HEK293 (cell line): Measurements from ENCODE around the gene NUP50.

ENCODE experiments used
- MYNN ChIP-seq: fragments of 450-650 bp; formaldehyde crosslinking; IDR thresholded peaks from 2 replicates; pipeline ENCODE4 v1.5.1; 2016; ENCODE audit warnings: missing biosample characterization, missing genetic modification characterization, borderline replicate concordance
- ZNF544 ChIP-seq: fragments of 450-650 bp; formaldehyde crosslinking; IDR thresholded peaks from 2 replicates; pipeline ENCODE4 v1.5.0; 2017; ENCODE audit warnings: missing biosample characterization, missing genetic modification characterization
- ZNF629 ChIP-seq: fragments of 450-650 bp; formaldehyde crosslinking; IDR thresholded peaks from 2 replicates; pipeline ENCODE4 v1.5.1; 2017; ENCODE audit warnings: missing biosample characterization, missing genetic modification characterization
- ZNF660 ChIP-seq: fragments of 450-650 bp; IDR thresholded peaks from 2 replicates; pipeline ENCODE4 v1.5.1; 2018; ENCODE audit warnings: missing biosample characterization, mild to moderate bottlenecking, missing genetic modification characterization
- ZNF843 ChIP-seq: fragments of 450-650 bp; formaldehyde crosslinking; IDR thresholded peaks from 2 replicates; pipeline ENCODE4 v1.5.1; 2016; ENCODE audit warnings: missing biosample characterization, missing genetic modification characterization
- TF ChIP-seq, protein P1 (sequence below): IDR thresholded peaks from 2 replicates; pipeline ENCODE4 v1.6.1; 2011; ENCODE audit warnings: mild to moderate bottlenecking, low read depth, low read length, borderline replicate concordance
- TF ChIP-seq, protein P2 (sequence below): fragments of 450-650 bp; formaldehyde crosslinking; IDR thresholded peaks from 2 replicates; pipeline ENCODE4 v1.5.1; 2016; ENCODE audit warnings: missing biosample characterization, missing genetic modification characterization
- TF ChIP-seq, protein P3 (sequence below): fragments of 450-650 bp; formaldehyde crosslinking; IDR thresholded peaks from 2 replicates; pipeline ENCODE4 v1.5.1; 2016; ENCODE audit warnings: missing biosample characterization, missing genetic modification characterization

DNA sequence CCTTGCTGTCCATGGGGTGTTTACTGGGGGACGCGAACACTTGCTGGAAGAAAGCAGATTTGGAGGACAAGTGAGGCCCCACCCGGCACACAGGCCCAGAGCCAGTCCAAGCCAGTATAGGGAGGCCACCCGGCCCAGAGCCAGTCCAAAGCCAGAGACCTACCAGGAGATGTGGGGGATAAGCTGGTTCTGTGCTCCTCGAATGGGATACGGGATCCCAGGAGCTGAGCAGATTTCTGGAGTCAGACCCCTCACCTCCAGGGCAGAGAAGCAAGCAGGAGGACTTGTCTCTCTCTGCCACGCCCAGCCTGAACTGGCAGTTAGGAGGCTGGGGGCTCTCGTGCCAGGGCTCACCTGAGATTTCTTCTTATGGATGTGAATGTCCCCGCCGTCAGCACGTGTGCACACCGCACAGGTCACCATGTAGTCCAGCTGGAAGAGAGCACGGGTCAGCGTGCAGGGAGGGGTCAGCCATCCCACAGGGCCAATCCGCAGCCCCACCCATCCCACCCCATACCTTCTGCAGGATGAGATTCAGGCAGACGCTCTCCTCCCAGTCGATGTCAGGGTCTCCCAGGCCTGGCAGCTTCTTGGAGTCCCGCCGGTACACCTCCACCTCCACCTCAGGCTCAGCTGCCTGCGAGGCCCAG, 41.7 kb downstream of the NUP50 start:
- TF ChIP-seq ZNF544 (tag by site-specific recombination) = no peak
- TF ChIP-seq, protein P1, sequence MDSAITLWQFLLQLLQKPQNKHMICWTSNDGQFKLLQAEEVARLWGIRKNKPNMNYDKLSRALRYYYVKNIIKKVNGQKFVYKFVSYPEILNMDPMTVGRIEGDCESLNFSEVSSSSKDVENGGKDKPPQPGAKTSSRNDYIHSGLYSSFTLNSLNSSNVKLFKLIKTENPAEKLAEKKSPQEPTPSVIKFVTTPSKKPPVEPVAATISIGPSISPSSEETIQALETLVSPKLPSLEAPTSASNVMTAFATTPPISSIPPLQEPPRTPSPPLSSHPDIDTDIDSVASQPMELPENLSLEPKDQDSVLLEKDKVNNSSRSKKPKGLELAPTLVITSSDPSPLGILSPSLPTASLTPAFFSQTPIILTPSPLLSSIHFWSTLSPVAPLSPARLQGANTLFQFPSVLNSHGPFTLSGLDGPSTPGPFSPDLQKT = no peak
- no peak for TF ChIP-seq ZNF629 (tag by site-specific recombination)
- TF ChIP-seq, protein P2, sequence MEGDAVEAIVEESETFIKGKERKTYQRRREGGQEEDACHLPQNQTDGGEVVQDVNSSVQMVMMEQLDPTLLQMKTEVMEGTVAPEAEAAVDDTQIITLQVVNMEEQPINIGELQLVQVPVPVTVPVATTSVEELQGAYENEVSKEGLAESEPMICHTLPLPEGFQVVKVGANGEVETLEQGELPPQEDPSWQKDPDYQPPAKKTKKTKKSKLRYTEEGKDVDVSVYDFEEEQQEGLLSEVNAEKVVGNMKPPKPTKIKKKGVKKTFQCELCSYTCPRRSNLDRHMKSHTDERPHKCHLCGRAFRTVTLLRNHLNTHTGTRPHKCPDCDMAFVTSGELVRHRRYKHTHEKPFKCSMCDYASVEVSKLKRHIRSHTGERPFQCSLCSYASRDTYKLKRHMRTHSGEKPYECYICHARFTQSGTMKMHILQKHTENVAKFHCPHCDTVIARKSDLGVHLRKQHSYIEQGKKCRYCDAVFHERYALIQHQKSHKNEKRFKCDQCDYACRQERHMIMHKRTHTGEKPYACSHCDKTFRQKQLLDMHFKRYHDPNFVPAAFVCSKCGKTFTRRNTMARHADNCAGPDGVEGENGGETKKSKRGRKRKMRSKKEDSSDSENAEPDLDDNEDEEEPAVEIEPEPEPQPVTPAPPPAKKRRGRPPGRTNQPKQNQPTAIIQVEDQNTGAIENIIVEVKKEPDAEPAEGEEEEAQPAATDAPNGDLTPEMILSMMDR (tag by site-specific recombination) = no peak
- TF ChIP-seq ZNF660 (tag by site-specific recombination) = no peak
- TF ChIP-seq, protein P3, sequence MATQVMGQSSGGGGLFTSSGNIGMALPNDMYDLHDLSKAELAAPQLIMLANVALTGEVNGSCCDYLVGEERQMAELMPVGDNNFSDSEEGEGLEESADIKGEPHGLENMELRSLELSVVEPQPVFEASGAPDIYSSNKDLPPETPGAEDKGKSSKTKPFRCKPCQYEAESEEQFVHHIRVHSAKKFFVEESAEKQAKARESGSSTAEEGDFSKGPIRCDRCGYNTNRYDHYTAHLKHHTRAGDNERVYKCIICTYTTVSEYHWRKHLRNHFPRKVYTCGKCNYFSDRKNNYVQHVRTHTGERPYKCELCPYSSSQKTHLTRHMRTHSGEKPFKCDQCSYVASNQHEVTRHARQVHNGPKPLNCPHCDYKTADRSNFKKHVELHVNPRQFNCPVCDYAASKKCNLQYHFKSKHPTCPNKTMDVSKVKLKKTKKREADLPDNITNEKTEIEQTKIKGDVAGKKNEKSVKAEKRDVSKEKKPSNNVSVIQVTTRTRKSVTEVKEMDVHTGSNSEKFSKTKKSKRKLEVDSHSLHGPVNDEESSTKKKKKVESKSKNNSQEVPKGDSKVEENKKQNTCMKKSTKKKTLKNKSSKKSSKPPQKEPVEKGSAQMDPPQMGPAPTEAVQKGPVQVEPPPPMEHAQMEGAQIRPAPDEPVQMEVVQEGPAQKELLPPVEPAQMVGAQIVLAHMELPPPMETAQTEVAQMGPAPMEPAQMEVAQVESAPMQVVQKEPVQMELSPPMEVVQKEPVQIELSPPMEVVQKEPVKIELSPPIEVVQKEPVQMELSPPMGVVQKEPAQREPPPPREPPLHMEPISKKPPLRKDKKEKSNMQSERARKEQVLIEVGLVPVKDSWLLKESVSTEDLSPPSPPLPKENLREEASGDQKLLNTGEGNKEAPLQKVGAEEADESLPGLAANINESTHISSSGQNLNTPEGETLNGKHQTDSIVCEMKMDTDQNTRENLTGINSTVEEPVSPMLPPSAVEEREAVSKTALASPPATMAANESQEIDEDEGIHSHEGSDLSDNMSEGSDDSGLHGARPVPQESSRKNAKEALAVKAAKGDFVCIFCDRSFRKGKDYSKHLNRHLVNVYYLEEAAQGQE (tag by site-specific recombination) = no peak
- TF ChIP-seq ZNF843 (tag by site-specific recombination) = no peak
- no peak for TF ChIP-seq MYNN
